Measurements from ENCODE around the gene CAPNS1. TPM values are rescaled to one million over a fixed set of nuclear protein-coding genes. Genes with fewer than 3 reads are reported as not detected.

The CAPNS1 gene
- total RNA-seq, 2 donors from 2014 or later = 323 to 327 TPM

DNA sequence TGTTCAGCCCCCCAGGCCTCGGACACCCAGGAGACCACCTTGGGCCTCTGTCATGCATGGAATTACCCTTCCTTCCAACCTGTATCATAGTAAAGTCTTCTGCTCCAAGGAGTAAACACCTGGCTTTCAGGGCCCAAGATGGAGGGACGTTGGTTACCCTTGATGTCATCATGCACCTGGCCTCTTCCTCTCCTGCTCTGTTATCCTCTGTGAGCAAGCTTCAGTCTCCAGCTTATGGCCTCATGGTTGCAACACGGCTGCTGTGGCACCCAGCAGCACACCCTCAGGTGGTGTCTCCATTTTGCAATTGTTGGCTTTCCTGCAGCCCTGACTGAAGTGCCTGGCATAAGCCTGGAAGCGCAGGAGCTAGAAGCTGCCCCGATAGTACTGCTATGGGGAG is 32.9 kb upstream of the CAPNS1 start:
- DNase-seq (no peak), ATAC-seq (no peak)
- peaks cover 2% of the 10 kb centered on the region for H3K4me1 Mint-ChIP-seq
- peaks cover 2% of the 10 kb centered on the region for H3K36me3 Mint-ChIP-seq (ENCODE audit: low read depth)
- no peak overlapping the region for H3K27ac Mint-ChIP-seq
- no peak overlapping the region for H3K4me3 Mint-ChIP-seq
- H3K27me3 Mint-ChIP-seq = no peaks in the 10 kb centered on the region
- no peaks in the 10 kb centered on the region for H3K9me3 ChIP-seq (ENCODE audit: control insufficient read depth, low read length, poor library complexity, severe bottlenecking)

DNA sequence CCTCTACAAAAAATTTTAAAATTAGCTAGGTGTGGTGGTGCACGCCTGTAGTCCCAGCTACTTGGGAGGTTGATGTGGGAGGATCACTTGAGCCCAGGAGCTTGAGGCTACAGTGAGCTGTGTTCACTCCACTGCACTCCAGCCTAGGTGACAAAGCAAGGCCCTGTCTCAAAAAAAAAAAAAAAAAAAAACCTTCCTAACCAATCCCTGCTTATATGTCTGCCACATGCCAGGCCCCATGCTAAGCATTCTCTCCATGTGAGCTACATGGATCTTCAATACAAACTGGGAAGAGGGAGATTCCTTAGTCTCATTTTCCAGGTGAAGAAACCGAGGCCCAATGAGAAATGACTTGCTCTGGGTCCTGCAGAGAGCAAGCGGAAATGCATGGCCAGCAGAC is 31.2 kb upstream of the CAPNS1 start:
- DNase-seq (no peak), ATAC-seq (no peak)
- no peaks in the 10 kb centered on the region for H3K9me3 ChIP-seq (ENCODE audit: control insufficient read depth, low read length, poor library complexity, severe bottlenecking)
- peaks cover 7% of the 10 kb centered on the region for H3K4me1 Mint-ChIP-seq
- no peak overlapping the region for H3K4me3 Mint-ChIP-seq
- H3K27me3 Mint-ChIP-seq = no peaks in the 10 kb centered on the region
- no peak overlapping the region for H3K27ac Mint-ChIP-seq
- peaks cover 6% of the 10 kb centered on the region for H3K36me3 Mint-ChIP-seq (ENCODE audit: low read depth)

DNA sequence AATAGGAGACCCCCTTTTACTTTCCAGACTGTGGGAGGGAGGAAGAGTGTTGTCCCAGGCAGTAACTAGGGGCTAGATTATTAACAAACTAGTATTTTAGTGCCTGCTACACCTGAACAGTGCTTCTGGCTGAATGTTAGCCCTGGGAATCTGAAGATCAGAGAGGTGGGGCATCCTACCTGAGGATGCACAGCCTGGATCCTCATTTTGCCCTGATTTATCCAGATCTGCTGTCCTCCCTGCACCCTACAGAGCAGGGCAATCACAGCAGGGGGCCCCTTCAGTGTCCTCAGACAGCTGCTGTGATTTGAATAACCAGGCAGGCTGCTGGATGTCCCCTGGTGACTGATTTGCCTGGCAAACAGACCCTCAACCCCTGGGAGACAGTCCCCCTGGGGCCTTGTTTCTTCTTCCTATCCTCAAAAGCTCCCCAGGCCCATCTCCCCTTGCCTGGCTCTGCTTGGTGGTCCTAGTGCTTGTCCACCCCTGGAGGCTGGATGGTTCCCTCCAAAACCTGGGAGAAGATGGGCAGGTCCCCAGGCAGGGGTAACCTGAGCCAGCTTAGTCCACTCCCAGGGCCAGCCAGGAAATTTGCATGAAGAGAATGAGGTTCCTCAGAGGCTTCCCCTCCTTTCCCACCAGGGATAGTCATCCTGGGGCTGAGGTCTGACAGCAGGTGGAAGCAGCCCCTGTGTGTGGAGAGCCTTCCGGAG is 29.2 kb upstream of the CAPNS1 start, which contains the start of gene OVOL3:
Gene OVOL3, plus strand, starts transcription at position 657 of the 713 bp plus-strand sequence. CDS start 60 bp downstream, outside the sequence.
- peaks cover 21% of the 10 kb centered on the region for H3K4me1 Mint-ChIP-seq
- no peaks in the 10 kb centered on the region for H3K27me3 Mint-ChIP-seq
- ATAC-seq (no peak), DNase-seq (no peak)
- H3K4me3 Mint-ChIP-seq = no peak within 1 kb of the TSS
- peaks cover 6% of the 10 kb centered on the region for H3K36me3 Mint-ChIP-seq (ENCODE audit: low read depth)
- H3K27ac Mint-ChIP-seq = no peak within 1 kb of the TSS
- H3K9me3 ChIP-seq (ENCODE audit: control insufficient read depth, low read length, poor library complexity, severe bottlenecking) = no peaks in the 10 kb centered on the region

DNA sequence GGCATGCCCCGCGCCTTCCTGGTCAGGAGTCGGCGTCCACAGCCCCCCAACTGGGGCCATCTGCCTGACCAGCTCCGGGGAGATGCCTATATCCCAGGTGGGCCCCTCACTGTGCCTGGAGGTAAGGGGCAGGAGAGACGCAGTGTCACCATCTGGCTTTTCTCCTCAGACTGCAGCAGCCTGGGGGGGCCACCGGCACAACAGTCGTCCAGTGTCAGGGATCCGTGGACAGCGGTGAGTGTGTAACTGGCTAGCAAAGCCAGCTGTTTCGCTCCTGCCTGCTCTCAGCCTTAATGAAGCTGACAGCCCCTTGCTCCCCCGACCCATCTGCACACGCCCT is 28.7 kb upstream of the CAPNS1 start:
- DNase-seq (no peak), ATAC-seq (no peak)
- Mint-ChIP-seq H3K4me1 (peaks cover 24% of the 10 kb centered on the region), H3K27me3 (no peaks in the 10 kb centered on the region), H3K27ac (no peak overlapping the region), H3K4me3 (no peak overlapping the region), H3K36me3 (ENCODE audit: low read depth) (peaks cover 6% of the 10 kb centered on the region)
- no peaks in the 10 kb centered on the region for H3K9me3 ChIP-seq (ENCODE audit: control insufficient read depth, low read length, poor library complexity, severe bottlenecking)

DNA sequence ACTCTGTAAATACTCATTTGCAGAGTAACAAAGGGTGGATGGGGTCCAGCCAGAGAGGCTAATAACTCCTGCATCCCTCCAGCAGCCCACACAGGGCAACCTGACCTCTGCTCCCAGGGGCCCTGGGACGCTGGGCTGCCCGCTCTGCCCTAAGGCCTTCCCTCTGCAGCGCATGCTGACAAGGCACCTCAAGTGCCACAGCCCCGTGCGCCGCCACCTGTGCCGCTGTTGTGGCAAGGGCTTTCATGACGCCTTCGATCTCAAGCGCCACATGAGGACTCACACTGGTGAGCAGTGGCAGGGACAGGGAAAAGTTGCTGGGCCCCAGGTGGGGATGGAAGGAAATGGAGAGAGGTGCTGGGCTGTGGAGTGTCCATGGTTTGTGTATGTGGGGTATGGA is 27.2 kb upstream of the CAPNS1 start:
- peak overlapping the region; percentile 95 for H3K4me3 Mint-ChIP-seq
- ATAC-seq (no peak), DNase-seq (no peak)
- H3K27me3 Mint-ChIP-seq = no peaks in the 10 kb centered on the region
- H3K27ac Mint-ChIP-seq = no peak overlapping the region
- H3K4me1 Mint-ChIP-seq = peaks cover 28% of the 10 kb centered on the region
- peaks cover 4% of the 10 kb centered on the region for H3K36me3 Mint-ChIP-seq (ENCODE audit: low read depth)
- H3K9me3 ChIP-seq (ENCODE audit: control insufficient read depth, low read length, poor library complexity, severe bottlenecking) = no peaks in the 10 kb centered on the region

DNA sequence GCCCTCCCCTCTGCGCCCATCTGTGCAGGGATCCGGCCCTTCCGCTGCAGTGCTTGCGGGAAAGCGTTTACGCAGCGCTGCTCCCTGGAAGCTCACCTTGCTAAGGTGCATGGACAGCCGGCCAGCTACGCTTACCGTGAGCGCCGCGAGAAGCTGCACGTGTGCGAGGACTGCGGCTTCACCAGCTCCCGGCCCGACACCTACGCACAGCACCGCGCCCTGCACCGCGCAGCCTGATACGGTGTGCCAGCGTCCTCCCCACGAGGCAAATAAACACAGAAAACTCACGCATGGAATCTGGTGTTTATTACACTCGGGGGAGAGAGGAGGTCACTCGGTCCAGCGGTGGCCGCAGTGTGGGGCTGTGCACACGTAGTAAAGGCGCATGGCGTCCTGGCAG is 26.4 kb upstream of the CAPNS1 start:
- Mint-ChIP-seq H3K27me3 (no peaks in the 10 kb centered on the region), H3K27ac (peak overlapping the region; percentile 95), H3K4me1 (peaks cover 31% of the 10 kb centered on the region), H3K4me3 (peak overlapping the region; percentile 95), H3K36me3 (ENCODE audit: low read depth) (peaks cover 6% of the 10 kb centered on the region)
- no peak for ATAC-seq
- H3K9me3 ChIP-seq (ENCODE audit: control insufficient read depth, low read length, poor library complexity, severe bottlenecking) = no peaks in the 10 kb centered on the region
- DNase-seq = no peak

DNA sequence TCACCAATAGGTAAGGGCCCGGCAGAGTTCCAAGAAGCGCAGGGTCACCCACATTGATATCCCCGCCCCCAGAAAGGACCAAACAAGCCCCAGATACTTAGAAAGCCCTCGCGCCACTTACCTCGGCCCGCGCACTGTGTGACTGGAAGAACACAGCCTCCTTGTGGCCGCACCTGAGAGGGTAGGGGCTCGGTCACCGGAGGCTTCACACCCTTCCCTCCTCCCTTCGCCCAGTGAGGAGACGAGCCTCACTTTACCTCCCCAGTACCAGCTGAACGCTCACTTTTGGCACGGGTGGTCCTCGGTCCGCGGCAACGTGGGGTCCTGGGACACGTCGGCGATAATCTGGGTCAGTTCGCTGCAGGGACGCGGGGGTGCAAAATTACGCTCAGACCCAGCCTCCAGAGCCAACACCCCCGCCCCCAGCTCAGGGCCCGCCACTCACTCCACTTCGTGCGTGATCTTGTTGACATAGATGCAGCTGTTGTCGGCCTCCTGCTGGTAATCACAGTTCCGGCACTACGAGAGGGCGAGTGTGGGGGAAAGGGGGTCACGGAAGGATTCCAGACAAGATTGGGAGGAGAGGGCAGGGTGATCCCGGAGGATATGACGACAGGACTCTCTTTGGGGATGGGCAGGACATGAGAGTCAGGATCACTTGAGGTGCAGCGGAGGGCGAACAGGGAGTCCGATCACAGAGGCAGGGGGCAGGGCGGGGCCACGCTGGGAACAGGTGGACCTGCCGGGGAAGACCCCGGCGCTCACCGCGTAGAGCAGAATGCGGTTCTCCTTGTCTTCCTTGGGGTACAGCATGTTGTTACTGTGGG is 25.8 kb upstream of the CAPNS1 start:
- peaks cover 6% of the 10 kb centered on the region for H3K36me3 Mint-ChIP-seq (ENCODE audit: low read depth)
- DNase-seq (peak in 1 of 3 donors; percentile 26), ATAC-seq (no peak)
- H3K27ac Mint-ChIP-seq = peak overlapping the region; percentile 95
- no peaks in the 10 kb centered on the region for H3K9me3 ChIP-seq (ENCODE audit: control insufficient read depth, low read length, poor library complexity, severe bottlenecking)
- no peaks in the 10 kb centered on the region for H3K27me3 Mint-ChIP-seq
- H3K4me3 Mint-ChIP-seq = peak overlapping the region; percentile 95
- peaks cover 34% of the 10 kb centered on the region for H3K4me1 Mint-ChIP-seq

DNA sequence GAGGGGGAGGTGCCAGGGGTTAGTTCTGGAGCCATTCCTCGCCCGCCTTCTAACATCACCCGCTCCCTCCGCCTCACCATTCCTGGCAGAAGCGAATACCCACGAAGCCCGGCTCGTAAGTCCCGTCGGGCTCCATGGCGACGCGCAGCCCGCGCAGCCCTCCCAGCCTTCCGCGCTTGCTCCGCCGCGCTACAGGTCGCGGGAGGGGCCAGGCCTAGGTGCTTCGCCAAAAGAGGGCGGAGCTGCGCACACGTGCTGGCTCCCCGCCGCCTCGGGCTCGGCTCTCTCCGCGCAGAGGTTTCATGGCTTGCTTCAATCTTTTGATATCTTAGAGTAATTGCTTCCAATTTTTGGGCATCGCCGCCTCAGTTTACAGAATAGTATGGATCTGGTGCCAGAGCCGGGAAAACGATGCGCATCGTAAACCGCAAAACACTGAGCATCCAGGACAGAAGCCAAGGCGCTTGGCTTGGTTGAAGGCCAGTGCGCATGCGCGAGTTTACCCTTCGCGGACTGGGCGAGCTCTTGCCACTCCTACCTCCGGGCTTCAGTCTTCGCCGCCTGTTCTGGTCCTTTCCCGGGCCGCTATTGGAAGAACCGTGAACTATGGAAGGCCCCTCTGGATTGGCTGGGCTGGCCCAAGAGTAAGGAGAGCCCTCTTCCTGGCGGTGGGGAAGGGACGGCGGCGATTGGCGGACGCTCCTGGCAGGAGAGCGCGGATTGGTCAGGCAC is 25.0 kb upstream of the CAPNS1 start, which contains the start of gene POLR2I:
Gene POLR2I, minus strand, starts transcription at position 155 of the 732 bp plus-strand sequence. Its CDS starts 19 bp downstream, at position 136.
- Mint-ChIP-seq H3K27me3 (no peaks in the 10 kb centered on the region), H3K36me3 (ENCODE audit: low read depth) (peaks cover 8% of the 10 kb centered on the region)
- peak; percentile 95 to 98 (median 97) for DNase-seq

DNA sequence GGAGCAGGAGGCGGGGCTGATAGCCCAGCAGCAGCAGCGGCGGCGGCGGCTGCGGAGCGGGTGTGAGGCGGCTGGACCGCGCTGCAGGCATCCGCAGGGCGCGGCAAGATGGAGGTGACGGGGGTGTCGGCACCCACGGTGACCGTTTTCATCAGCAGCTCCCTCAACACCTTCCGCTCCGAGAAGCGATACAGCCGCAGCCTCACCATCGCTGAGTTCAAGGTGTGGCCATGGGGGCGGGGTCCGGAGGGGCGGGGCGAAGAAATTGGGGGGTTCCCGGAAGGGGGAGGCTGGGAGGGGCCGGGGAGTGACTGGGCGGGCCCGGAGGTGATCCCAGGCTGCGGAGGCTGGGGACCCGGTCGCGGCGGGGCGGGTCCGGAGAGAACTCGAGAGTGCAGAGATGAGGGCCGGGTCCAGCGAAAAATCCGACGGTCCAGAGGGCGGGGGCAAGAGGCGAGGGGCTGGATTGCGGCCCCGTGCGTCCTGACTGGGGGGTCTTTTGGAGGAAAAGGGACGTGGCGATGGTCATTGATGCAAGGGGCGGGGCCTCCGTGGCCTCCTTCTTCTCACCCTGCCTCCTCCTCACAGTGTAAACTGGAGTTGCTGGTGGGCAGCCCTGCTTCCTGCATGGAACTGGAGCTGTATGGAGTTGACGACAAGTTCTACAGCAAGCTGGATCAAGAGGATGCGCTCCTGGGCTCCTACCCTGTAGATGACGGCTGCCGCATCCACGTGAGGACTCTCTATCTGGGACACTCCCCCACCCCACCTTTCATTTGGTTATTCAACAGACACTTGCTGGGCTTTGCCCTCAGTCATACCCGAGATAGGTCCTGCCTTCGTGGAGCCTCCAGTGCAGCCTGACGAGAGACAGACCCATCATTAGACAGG is 24.2 kb upstream of the CAPNS1 start, which contains the start of gene TBCB:
Gene TBCB, plus strand, starts transcription at position 16 of the 891 bp plus-strand sequence. Its CDS starts 93 bp downstream, at position 109.
- Mint-ChIP-seq H3K4me3 (peak within 1 kb of the TSS; percentile 95), H3K4me1 (peaks cover 42% of the 10 kb centered on the region), H3K27ac (peak within 1 kb of the TSS; percentile 95), H3K27me3 (no peaks in the 10 kb centered on the region), H3K36me3 (ENCODE audit: low read depth) (peaks cover 9% of the 10 kb centered on the region)
- DNase-seq (peak; percentile 9 to 92 (median 91)), ATAC-seq (peak; percentile 58)
- no peaks in the 10 kb centered on the region for H3K9me3 ChIP-seq (ENCODE audit: control insufficient read depth, low read length, poor library complexity, severe bottlenecking)

More for the DNA sequence above, 25.0 kb upstream of the CAPNS1 start, which contains the start of gene POLR2I:
- Mint-ChIP-seq H3K4me3 (peak within 1 kb of the TSS; percentile 95), H3K27ac (peak within 1 kb of the TSS; percentile 95), H3K4me1 (peaks cover 35% of the 10 kb centered on the region)
- H3K9me3 ChIP-seq (ENCODE audit: control insufficient read depth, low read length, poor library complexity, severe bottlenecking) = no peaks in the 10 kb centered on the region
- ATAC-seq = peak; percentile 88

DNA sequence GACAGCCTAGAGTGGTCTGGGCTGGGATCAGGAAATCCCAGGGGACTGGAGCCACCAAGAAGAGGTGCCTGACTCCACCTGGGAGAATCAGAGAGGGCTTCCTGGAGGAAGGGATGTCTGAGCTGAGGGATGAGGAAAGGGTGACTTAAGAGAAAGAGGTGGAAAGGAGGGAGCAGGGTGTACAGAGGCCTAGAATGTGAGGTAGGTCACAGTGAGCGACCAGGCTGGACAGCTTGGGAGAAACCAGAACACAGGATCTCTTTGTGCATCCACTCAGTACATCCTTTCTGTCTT is 23.6 kb upstream of the CAPNS1 start:
- peaks cover 9% of the 10 kb centered on the region for H3K36me3 Mint-ChIP-seq (ENCODE audit: low read depth)
- DNase-seq (no peak), ATAC-seq (no peak)
- H3K4me3 Mint-ChIP-seq = peak overlapping the region; percentile 95
- no peaks in the 10 kb centered on the region for H3K27me3 Mint-ChIP-seq
- peak overlapping the region; percentile 95 for H3K27ac Mint-ChIP-seq
- no peaks in the 10 kb centered on the region for H3K9me3 ChIP-seq (ENCODE audit: control insufficient read depth, low read length, poor library complexity, severe bottlenecking)
- H3K4me1 Mint-ChIP-seq = peaks cover 42% of the 10 kb centered on the region

DNA sequence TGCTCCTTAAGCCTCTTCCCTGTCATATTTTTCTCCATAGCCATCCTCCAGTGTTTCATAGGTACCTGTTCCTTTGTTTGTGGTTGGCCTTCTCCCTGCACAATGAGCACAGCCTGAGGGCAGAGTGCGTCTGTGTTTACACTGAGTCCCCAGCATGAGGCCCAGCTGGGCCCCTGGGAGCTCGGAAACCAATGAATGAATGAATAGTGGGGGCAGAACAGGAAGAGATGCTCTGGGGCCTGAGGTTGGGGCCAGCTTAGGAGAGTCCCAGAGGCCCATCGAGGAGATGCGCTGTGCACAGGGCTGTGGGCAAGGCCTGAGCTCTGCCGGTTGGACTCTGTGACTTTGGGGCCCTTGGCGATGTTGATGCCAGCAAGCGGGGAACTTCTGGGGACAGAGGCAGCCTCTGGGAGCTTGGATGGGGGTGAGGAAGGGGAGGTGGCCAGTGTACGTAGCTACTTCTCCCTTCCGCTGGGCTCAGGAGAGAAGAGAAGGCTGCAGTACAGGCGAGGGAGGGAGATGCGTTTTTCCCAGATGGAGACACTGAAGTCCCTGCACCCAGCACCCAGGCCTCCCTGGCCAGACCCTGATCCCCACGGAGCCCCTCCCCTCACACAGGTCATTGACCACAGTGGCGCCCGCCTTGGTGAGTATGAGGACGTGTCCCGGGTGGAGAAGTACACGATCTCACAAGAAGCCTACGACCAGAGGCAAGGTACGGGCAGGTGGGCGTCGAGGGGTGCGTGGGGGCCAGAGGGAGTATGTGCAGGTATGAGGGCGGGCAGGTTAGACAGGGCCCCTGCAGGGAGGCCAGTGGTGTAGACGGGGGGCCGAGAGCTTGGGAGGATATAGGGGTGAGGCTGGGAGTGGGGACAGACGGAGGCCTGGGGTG is 19.5 kb upstream of the CAPNS1 start:
- H3K9me3 ChIP-seq (ENCODE audit: control insufficient read depth, low read length, poor library complexity, severe bottlenecking) = no peaks in the 10 kb centered on the region
- Mint-ChIP-seq H3K4me1 (peaks cover 26% of the 10 kb centered on the region), H3K36me3 (ENCODE audit: low read depth) (peaks cover 5% of the 10 kb centered on the region), H3K27me3 (no peaks in the 10 kb centered on the region), H3K27ac (peak overlapping the region; percentile 78), H3K4me3 (no peak overlapping the region)
- no peak for ATAC-seq
- no peak for DNase-seq

DNA sequence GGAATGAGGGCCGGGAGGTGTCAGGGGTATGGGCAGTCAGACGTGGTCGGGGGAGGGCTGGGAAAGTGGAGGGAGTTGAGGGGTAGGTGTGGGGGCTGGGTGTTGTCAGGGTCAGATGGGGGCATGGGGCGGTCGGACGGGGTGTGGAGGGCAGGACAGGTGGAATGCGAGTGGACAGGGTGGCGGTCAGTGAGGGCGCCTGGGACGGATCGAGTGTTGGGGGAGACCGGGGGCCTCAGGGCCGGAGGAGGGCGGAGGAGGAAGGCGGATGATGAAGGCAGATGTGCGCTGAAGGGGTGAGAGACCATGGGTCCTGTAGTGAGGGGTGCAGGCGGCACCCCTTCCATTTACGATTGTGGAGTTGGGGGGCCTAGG is 18.9 kb upstream of the CAPNS1 start:
- H3K4me1 Mint-ChIP-seq = peaks cover 25% of the 10 kb centered on the region
- DNase-seq (no peak), ATAC-seq (no peak)
- H3K36me3 Mint-ChIP-seq (ENCODE audit: low read depth) = peaks cover 10% of the 10 kb centered on the region
- no peak overlapping the region for H3K4me3 Mint-ChIP-seq
- H3K9me3 ChIP-seq (ENCODE audit: control insufficient read depth, low read length, poor library complexity, severe bottlenecking) = no peaks in the 10 kb centered on the region
- H3K27ac Mint-ChIP-seq = peak overlapping the region; percentile 78
- H3K27me3 Mint-ChIP-seq = no peaks in the 10 kb centered on the region
